ENCODE results near the gene ACSF3.

DNA sequence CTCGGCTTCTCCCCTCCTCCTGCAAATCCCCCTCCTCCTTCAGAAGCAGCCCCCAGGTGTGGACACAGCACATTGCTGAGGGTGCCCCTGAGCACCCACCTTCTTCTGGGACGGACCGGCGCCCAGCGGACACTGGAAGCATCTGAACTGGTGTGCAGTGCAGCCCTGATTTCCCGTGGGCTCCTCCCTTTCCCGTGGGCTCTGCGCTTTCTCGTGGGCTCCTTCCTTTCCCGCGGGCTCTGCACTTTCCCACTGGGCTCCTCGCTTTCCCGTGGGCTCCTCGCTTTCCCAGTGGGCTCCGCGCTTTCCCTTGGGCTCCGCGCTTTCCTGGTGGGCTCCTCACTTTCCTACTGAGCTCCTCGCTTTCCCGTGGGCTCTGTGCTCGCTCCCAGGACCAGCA, 32.6 kb upstream of the ACSF3 start:
- TF ChIP-seq BACH2 (CRISPR knock-in tag; IDR thresholded peaks at IDR 0.05; ENCODE audit: borderline replicate concordance), result no peak
- TF ChIP-seq, protein P1, sequence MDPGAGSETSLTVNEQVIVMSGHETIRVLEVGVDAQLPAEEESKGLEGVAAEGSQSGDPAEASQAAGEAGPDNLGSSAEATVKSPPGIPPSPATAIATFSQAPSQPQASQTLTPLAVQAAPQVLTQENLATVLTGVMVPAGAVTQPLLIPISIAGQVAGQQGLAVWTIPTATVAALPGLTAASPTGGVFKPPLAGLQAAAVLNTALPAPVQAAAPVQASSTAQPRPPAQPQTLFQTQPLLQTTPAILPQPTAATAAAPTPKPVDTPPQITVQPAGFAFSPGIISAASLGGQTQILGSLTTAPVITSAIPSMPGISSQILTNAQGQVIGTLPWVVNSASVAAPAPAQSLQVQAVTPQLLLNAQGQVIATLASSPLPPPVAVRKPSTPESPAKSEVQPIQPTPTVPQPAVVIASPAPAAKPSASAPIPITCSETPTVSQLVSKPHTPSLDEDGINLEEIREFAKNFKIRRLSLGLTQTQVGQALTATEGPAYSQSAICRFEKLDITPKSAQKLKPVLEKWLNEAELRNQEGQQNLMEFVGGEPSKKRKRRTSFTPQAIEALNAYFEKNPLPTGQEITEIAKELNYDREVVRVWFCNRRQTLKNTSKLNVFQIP (CRISPR knock-in tag; IDR thresholded peaks at IDR 0.05; ENCODE audit: borderline replicate concordance, low read depth), result no peak
- TF ChIP-seq ZFP3 (CRISPR knock-in tag; IDR thresholded peaks at IDR 0.05), result no peak
- no peak for TF ChIP-seq RARB (CRISPR knock-in tag; IDR thresholded peaks at IDR 0.05)
- no peak for TF ChIP-seq ZNF565 (CRISPR knock-in tag; conservative IDR thresholded peaks at IDR 0.05; ENCODE audit: low read depth)
- TF ChIP-seq, protein P2, sequence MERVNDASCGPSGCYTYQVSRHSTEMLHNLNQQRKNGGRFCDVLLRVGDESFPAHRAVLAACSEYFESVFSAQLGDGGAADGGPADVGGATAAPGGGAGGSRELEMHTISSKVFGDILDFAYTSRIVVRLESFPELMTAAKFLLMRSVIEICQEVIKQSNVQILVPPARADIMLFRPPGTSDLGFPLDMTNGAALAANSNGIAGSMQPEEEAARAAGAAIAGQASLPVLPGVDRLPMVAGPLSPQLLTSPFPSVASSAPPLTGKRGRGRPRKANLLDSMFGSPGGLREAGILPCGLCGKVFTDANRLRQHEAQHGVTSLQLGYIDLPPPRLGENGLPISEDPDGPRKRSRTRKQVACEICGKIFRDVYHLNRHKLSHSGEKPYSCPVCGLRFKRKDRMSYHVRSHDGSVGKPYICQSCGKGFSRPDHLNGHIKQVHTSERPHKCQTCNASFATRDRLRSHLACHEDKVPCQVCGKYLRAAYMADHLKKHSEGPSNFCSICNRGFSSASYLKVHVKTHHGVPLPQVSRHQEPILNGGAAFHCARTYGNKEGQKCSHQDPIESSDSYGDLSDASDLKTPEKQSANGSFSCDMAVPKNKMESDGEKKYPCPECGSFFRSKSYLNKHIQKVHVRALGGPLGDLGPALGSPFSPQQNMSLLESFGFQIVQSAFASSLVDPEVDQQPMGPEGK (CRISPR knock-in tag; IDR thresholded peaks at IDR 0.05; ENCODE audit: borderline replicate concordance), result no peak
- TF ChIP-seq ZNF8 (CRISPR knock-in tag; IDR thresholded peaks at IDR 0.05), result no peak
- TF ChIP-seq, protein P3, sequence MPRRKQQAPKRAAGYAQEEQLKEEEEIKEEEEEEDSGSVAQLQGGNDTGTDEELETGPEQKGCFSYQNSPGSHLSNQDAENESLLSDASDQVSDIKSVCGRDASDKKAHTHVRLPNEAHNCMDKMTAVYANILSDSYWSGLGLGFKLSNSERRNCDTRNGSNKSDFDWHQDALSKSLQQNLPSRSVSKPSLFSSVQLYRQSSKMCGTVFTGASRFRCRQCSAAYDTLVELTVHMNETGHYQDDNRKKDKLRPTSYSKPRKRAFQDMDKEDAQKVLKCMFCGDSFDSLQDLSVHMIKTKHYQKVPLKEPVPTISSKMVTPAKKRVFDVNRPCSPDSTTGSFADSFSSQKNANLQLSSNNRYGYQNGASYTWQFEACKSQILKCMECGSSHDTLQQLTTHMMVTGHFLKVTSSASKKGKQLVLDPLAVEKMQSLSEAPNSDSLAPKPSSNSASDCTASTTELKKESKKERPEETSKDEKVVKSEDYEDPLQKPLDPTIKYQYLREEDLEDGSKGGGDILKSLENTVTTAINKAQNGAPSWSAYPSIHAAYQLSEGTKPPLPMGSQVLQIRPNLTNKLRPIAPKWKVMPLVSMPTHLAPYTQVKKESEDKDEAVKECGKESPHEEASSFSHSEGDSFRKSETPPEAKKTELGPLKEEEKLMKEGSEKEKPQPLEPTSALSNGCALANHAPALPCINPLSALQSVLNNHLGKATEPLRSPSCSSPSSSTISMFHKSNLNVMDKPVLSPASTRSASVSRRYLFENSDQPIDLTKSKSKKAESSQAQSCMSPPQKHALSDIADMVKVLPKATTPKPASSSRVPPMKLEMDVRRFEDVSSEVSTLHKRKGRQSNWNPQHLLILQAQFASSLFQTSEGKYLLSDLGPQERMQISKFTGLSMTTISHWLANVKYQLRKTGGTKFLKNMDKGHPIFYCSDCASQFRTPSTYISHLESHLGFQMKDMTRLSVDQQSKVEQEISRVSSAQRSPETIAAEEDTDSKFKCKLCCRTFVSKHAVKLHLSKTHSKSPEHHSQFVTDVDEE (CRISPR knock-in tag; IDR thresholded peaks at IDR 0.05), result no peak
- TF ChIP-seq PPARA (CRISPR knock-in tag; IDR thresholded peaks at IDR 0.05; ENCODE audit: borderline replicate concordance), result no peak
- TF ChIP-seq ZFP30 (CRISPR knock-in tag; IDR thresholded peaks at IDR 0.05), result no peak
- no peak for TF ChIP-seq TOX (CRISPR knock-in tag; IDR thresholded peaks at IDR 0.05; ENCODE audit: borderline replicate concordance)
- TF ChIP-seq SNAI2 (CRISPR knock-in tag; IDR thresholded peaks at IDR 0.05), result no peak
- no peak for TF ChIP-seq TCF4 (CRISPR knock-in tag; IDR thresholded peaks at IDR 0.05; ENCODE audit: borderline replicate concordance)
- no peak for TF ChIP-seq ZNF70 (CRISPR knock-in tag; IDR thresholded peaks at IDR 0.05)

Data from SK-N-SH treated with all-trans-retinoic acid at 6 μM for 48 hours (cell line).